Aorta (tissue), 5 donors: ENCODE results near the gene CBX8. TPM values are rescaled to one million over a fixed set of nuclear protein-coding genes. Genes with fewer than 3 reads are reported as not detected.

Experiments
- ATAC-seq: fragments of 200-7000 bp; cut with Tn5 transposase; one replicate; pipeline ENCODE4 v1.9.1; 2022; ENCODE audit warnings: moderate library complexity; ENCODE audit not compliant: low FRiP score
- DNase-seq, 2 donors: peaks; one replicate each; pipeline ENCODE4 v3.0.0-alpha.2; 2020
- H3K27ac ChIP-seq, 2 donors: one replicate each; pipeline ENCODE4 v1.5.1; 2013; ENCODE audit warnings: low read length in 2 of 2, mild to moderate bottlenecking in 2 of 2, moderate library complexity in 2 of 2, control low read depth in 1 of 2, inconsistent platforms in 1 of 2, low read depth in 1 of 2
- H3K27me3 ChIP-seq, 2 donors: one replicate each; pipeline ENCODE4 v1.6.1; 2013; ENCODE audit warnings: control low read depth in 1 of 2, low read length in 1 of 2, mild to moderate bottlenecking in 1 of 2, moderate library complexity in 1 of 2; ENCODE audit not compliant: insufficient read depth in 2 of 2, control insufficient read depth in 1 of 2
- H3K36me3 ChIP-seq, 2 donors: one replicate each; pipeline ENCODE4 v1.6.1; 2013; ENCODE audit warnings: control low read depth in 1 of 2, low read length in 1 of 2, mild to moderate bottlenecking in 1 of 2; ENCODE audit not compliant: insufficient read depth in 2 of 2, control insufficient read depth in 1 of 2
- H3K4me1 ChIP-seq, 2 donors: one replicate each; pipeline ENCODE4 v1.6.1; 2013; ENCODE audit warnings: low read length in 2 of 2, control low read depth in 1 of 2, mild to moderate bottlenecking in 1 of 2, moderate library complexity in 1 of 2; ENCODE audit not compliant: insufficient read depth in 2 of 2, control insufficient read depth in 1 of 2
- H3K4me3 ChIP-seq, 2 donors: one replicate each; pipeline ENCODE4 v1.5.1; 2013; ENCODE audit warnings: low read length in 2 of 2, control low read depth in 1 of 2, mild to moderate bottlenecking in 1 of 2
- H3K9me3 ChIP-seq: one replicate; pipeline ENCODE4 v1.6.1; 2013; ENCODE audit warnings: mild to moderate bottlenecking, low read length; ENCODE audit not compliant: control insufficient read depth
- WGBS, 2 donors: extraction: QIAGEN DNeasy Blood & Tissue Kit; methylation state at CpG; one replicate each; pipeline ENCODE4 v1.1.7; 2013; 5-methylcytosine and 5-hydroxymethylcytosine counted together
- intact Hi-C, 2 donors: fragments of 100-400 bp; cut with DNase I; formaldehyde crosslinking; loops; one replicate each; pipeline versions ENCODE4 v1.14.2 to v1.15.0; 2022
- polyA plus RNA-seq, 2 donors: library from polyadenylated mRNA; stranded (reverse); fragments of 200-250 nt; gene quantifications; one replicate each; pipeline ENCODE4 v1.2.3, GENCODE V29; 2013
- total RNA-seq, 2 donors: library from RNA; stranded (reverse); fragmentation: NEBNext Ultra II Directional; extraction: Animal tissue kit (Norgen Biotek cat#: 25700); gene quantifications; one replicate each; pipeline ENCODE4 v1.2.1, GENCODE V29; 2021
- donor health status: healthy with polysubstance abuse.
- donor health status: Bipolar disorder and iron deficiency.
- donor health status: DM: no; HTN: no; CAD: no.
- donor health status: DM: no; HTN: no; CAD: no.
- donor health status: DM: yes; HTN: yes; CAD: no.

CBX8 gene
- total and polyA plus RNA-seq, 4 donors: 1.4 to 6.2 (median 3.9) TPM

DNA sequence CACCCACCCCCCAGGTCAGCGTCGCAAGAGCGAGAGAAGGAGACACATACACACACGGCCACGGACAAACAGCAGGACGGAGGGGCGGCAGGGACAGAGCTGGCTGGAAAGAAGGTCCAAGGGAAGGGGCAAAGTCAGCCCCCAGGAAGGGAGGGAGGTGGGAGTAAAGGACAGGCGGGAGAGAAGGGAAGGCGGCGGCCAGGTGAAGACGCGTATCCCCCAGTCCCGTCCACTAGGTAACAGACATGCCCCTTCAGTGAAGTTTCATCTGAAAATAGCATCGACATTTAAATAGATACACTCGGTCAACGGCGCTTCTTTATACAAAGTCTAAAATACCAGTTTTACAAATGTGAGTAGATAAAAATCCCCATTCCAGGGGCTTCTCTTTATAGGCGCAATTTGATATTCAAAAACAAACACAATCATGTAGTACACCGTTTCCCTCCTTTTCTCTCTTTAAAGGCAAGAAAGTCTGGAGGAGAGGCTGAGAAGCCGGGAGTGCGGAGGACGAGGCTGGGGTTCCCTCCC is 4.5 kb downstream of the CBX8 start:
- WGBS, 2 donors: 5 to 10% methylated on average over 22 of the region's 22 CpGs
- H3K36me3 ChIP-seq: no peaks in the 10 kb centered on the region
- no peaks in the 10 kb centered on the region for H3K27me3 ChIP-seq
- no peak overlapping the region for H3K27ac ChIP-seq
- ATAC-seq: no peak
- intact Hi-C loops: loop anchor here in 1 of 2 donors (5.0 kb wide), 1 partner anchor 200 kb away; no protein-coding TSS in a partner anchor
- no peak overlapping the region for H3K4me3 ChIP-seq
- no peaks in the 10 kb centered on the region for H3K9me3 ChIP-seq
- DNase-seq: no peak
- H3K4me1 ChIP-seq: no peaks in the 10 kb centered on the region

DNA sequence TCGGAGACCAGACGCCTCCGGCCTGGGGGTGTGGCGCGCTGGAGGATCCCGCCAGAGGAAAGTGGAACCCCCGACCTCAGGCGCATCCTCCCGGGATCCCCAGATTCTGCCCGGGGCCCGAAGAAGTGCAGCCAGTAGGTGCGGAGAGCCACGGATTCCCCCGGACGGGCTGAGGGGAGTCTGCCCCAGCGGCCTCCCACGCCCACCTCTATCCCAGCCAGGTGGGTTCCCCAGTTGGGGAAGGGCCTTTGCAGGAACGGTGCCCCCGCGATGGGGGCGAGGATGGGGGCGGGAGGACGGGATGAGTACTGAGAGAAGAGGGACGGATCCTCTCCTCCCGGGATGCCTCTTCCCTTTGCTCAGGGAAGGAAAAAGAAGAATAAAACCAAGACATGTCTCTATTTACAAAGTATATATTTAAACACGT is 5.1 kb downstream of the CBX8 start:
- DNase-seq: peak in 1 of 2 donors; percentile 72
- WGBS, 2 donors: 6 to 10% methylated on average over 26 of the region's 26 CpGs
- Histone ChIP-seq H3K4me1 (no peaks in the 10 kb centered on the region), H3K36me3 (no peaks in the 10 kb centered on the region), H3K27ac (no peak overlapping the region), H3K9me3 (no peaks in the 10 kb centered on the region), H3K27me3 (no peaks in the 10 kb centered on the region), H3K4me3 (no peak overlapping the region)
- intact Hi-C loops: loop anchor here (2.0 to 5.0 kb wide), 2 partner anchors 201 kb away; no protein-coding TSS in a partner anchor
- ATAC-seq: no peak

DNA sequence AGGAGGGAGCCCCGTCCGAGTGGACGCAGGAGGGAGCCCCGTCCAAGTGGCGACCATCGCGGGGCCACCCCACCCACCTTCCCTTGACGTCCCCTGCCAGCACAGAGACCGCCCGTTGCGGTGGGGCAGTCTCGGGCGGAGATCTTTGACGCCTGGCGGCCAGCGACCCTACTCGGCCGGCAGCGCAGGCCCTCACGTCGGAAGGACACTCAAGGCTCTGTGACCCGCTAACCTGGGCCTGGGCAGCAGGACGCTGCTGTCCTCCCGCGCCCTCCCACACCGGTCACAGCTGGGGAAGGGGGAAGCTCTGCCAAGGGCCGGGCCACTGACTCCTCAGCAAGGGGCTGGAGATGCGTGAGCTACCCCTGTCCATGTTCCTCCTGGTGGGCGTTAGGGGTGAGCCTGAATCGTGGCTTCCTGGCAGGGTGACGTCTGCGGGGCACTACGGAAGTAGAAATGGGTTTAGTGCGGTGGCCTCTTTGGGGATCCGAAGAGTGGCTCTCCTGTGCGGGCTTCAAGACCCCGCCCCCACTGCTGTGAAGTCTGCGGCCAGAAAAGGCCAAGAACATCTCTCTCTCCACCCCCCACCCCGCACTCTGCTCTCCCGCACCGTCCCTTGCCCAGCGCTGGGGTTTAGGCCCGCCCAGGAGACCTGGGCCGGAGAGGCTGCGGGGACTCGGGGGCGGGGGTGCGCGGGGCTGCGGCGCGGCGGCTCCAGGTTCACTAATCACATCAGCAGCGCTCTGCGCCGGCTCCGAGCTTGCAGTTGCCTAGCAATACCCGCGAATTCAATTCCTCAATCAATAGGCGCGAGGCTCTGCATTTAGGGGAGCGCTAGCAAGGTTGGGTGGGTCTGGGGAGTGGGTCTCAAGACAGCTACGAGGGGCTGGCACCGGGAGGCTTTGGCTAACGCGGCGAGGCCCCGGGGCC is 5.8 kb downstream of the CBX8 start:
- intact Hi-C loops: loop anchor here (2.0 to 5.0 kb wide), 2 partner anchors 201 to 202 kb away; no protein-coding TSS in a partner anchor
- Histone ChIP-seq H3K4me3 (no peak overlapping the region), H3K27me3 (no peaks in the 10 kb centered on the region), H3K9me3 (no peaks in the 10 kb centered on the region), H3K27ac (no peak overlapping the region), H3K36me3 (no peaks in the 10 kb centered on the region), H3K4me1 (no peaks in the 10 kb centered on the region)
- DNase-seq (peak; percentile 30 to 78), ATAC-seq (no peak)
- 5 to 6% methylated on average over 61 to 68 of the region's 68 CpGs for WGBS, 2 donors

DNA sequence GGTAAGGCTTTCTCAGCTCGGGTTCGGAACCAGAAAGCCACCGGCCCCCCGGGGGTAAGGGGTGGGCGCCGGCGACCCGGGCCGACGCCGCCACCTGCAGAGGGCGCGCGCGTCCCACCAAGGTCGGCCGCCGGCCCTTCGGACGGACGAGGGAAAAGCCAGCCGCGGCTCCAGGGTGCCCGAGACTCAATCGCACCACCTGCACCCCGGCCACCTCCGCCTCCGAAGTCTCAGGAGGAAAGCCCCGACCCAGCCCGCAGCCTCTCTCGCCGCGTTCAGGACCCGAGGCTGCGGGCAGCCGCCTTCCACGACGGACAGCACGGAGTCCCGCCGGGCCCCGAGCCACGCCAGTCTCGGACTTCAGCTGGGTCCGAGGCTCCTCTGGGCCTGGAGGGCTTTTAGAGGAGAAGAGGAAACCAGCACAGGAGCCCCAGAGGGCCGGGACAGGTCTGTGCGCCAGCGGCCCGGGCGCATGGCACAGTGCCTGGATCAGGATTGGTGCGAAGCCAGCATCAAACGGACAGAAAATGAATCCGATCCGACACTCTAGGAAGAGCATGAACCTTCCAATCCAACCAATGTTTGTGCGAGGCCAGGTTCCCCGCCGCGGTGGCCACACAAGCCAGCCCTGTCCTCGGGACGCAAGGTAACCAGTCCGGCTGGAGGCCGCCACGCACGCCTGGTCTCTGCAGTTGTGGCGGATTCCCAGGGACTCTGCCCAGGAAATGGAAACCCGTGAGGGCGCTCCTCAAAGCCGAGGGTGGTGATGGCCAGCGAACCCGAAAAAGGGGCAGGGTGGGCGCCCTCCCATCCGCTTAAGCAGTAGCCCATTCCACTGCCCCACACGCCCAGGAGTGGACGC is 6.7 kb downstream of the CBX8 start:
- ATAC-seq: peak; percentile 72
- Histone ChIP-seq H3K36me3 (no peaks in the 10 kb centered on the region), H3K27ac (no peak overlapping the region), H3K27me3 (no peaks in the 10 kb centered on the region), H3K9me3 (no peaks in the 10 kb centered on the region), H3K4me3 (no peak overlapping the region), H3K4me1 (no peaks in the 10 kb centered on the region)
- DNase-seq: peak; percentile 65 to 87
- intact Hi-C loops: loop anchor here (2.0 to 5.0 kb wide), 2 partner anchors 202 to 203 kb away; no protein-coding TSS in a partner anchor
- WGBS, 2 donors: 4 to 5% methylated on average over 55 to 74 of the region's 74 CpGs

DNA sequence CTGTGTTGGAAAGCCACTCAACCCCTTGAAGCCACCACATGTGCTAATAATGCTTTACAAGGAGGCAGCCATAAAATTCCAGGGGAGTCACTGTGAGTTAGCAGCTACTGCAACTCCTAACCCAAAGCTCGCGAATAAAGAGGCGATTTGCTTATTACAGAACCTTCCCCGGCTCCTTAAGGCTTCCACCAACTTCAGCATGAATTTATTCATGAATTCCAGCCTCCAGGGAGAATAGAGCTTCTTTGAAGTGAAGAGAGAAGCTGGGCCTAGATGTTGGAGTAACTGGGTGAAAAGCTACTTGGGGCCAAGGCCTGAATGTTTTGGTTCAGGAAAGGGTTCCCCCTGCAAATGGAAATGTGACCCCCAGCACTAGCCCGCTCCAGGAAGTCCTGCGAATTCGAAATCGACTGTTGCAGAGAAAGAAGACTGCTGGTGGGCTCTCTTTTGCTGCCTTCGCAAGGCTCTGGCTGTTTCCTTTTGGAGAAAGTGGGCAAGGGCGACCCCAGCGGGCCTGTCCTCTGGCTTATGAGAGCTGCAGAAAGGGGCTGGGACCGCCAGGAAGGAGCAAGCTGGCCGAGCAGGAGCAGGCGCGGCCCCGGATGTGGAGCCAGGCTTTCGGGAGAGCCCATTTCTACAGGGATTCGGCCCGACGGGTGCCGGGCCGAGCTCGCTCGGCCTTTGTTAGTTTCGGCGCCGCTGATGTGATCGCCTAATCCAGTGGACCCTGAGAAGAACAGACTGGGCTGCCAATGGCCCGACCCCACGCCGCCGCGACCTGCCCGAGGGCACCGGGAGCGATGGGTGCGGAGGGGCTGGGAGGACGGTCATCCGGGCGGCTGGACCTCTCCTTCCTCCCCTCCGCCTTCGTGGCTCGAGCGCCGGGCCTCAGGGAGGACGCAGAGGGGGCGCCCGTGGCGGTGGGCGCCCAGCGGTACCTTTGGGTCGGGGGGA is 7.6 kb downstream of the CBX8 start:
- Histone ChIP-seq H3K36me3 (no peaks in the 10 kb centered on the region), H3K27me3 (no peaks in the 10 kb centered on the region), H3K9me3 (no peaks in the 10 kb centered on the region), H3K4me1 (no peaks in the 10 kb centered on the region), H3K27ac (no peak overlapping the region), H3K4me3 (no peak overlapping the region)
- intact Hi-C loops: no loop called here
- WGBS, 2 donors: 26 to 31% methylated on average over 39 to 52 of the region's 52 CpGs
- peak; percentile 41 to 74 for DNase-seq
- ATAC-seq: no peak

DNA sequence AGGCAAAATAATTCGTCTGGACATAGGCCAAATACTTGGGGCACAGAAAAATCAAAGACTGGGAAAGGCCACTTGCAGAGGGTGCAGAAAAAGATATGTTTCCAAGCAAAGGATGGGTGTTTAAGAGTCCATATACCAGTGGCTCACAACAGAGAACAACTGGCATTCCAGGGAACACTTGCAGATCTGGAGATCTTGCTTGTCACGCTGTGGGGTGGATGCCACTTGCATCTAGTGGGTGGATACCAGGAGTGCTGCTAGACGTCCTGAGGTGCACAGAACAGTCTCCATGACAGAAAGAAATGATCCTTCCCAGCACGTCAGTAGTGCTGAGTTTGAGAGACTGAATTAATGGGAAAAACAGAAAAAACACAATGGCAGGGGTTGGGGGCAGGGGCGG is 8.4 kb downstream of the CBX8 start:
- H3K9me3 ChIP-seq: no peaks in the 10 kb centered on the region
- H3K27me3 ChIP-seq: no peaks in the 10 kb centered on the region
- intact Hi-C loops: no loop called here
- no peaks in the 10 kb centered on the region for H3K4me1 ChIP-seq
- H3K4me3 ChIP-seq: no peak overlapping the region
- H3K27ac ChIP-seq: no peak overlapping the region
- no peaks in the 10 kb centered on the region for H3K36me3 ChIP-seq
- ATAC-seq: no peak
- WGBS, 2 donors: 65 to 67% methylated on average over 5 of the region's 5 CpGs
- DNase-seq: peak in 1 of 2 donors; percentile 19

DNA sequence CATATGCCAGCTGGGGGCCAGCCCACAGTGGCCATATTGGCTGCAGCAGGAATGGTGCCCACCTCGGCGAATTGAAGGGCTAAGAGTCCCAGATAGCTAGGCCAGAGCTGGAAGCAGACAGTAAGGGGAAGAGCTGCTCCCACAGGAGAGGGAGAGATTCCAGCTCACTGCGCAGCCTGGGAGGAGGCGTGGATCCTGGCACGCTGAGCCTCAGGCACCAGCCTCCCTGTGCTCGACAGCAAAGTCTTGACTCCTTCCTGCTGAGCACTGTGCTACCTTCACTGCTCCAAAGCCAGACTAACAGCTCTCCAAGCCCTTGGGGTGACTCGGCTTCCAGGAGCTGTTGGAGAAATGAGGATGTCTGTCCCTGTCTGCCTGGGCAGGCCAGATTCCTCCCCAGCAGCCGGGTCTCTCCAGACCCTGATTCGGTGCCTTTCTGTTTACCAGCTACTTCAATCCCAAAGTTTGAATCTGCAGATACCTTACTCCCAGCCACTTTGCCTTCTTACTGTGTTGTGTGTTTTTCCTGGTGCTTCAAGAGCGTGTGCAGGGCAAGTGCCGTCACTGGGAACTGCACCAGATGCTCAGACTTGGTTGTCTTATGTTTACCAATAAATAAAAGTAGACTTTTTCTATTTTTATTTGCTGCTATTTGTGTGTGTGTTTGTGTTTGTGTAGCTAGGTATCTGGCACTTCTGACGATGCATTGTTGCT is 9.8 kb downstream of the CBX8 start:
- H3K27me3 ChIP-seq: no peaks in the 10 kb centered on the region
- no peaks in the 10 kb centered on the region for H3K4me1 ChIP-seq
- ATAC-seq (no peak), DNase-seq (peak; percentile 29 to 58)
- no peak overlapping the region for H3K27ac ChIP-seq
- WGBS, 2 donors: 90 to 93% methylated on average over 12 of the region's 12 CpGs
- H3K36me3 ChIP-seq: no peaks in the 10 kb centered on the region
- intact Hi-C loops: no loop called here
- H3K4me3 ChIP-seq: no peak overlapping the region
- H3K9me3 ChIP-seq: no peaks in the 10 kb centered on the region
